Measurements from ENCODE around the gene DPP10. TPM values are rescaled to one million over a fixed set of nuclear protein-coding genes. Genes with fewer than 3 reads are reported as not detected.

The DPP10 gene
- total and polyA plus RNA-seq, 4 donors: 0.04 to 4.1 (median 0.48) TPM

GRCh38 chr2:115105966-115106365 lies 663.5 kb downstream of the DPP10 start:
- no peaks in the 10 kb centered on the region for H3K9me3 ChIP-seq (ENCODE audit: control insufficient read depth in 4 of 4, low read length in 3 of 4)
- no peak for DNase-seq (ENCODE audit: low spot score)
- no peak overlapping the region for H3K4me3 ChIP-seq (ENCODE audit: low read depth in 1 of 3, low read length in 3 of 3)
- no peaks in the 10 kb centered on the region for H3K4me1 ChIP-seq (ENCODE audit: control insufficient read depth in 4 of 4, insufficient read depth in 4 of 4, low read length in 3 of 4)
- peaks cover 0 to 2% (median 0%) of the 10 kb centered on the region in 4 donors for H3K27me3 ChIP-seq (ENCODE audit: control insufficient read depth in 4 of 4, insufficient read depth in 4 of 4, low read length in 3 of 4)
- H3K27ac ChIP-seq (ENCODE audit: low read depth in 1 of 2, low read length in 2 of 2): no peak overlapping the region
- H3K9ac ChIP-seq (ENCODE audit: low read depth in 1 of 2, low read length in 2 of 2): no peak overlapping the region
- TF ChIP-seq FOXA1 (IDR thresholded peaks at IDR 0.05): no peak
- TF ChIP-seq FOXA2 (IDR thresholded peaks at IDR 0.05): no peak
- no peak for TF ChIP-seq YY1 (IDR thresholded peaks at IDR 0.05)
- TF ChIP-seq, protein P1, sequence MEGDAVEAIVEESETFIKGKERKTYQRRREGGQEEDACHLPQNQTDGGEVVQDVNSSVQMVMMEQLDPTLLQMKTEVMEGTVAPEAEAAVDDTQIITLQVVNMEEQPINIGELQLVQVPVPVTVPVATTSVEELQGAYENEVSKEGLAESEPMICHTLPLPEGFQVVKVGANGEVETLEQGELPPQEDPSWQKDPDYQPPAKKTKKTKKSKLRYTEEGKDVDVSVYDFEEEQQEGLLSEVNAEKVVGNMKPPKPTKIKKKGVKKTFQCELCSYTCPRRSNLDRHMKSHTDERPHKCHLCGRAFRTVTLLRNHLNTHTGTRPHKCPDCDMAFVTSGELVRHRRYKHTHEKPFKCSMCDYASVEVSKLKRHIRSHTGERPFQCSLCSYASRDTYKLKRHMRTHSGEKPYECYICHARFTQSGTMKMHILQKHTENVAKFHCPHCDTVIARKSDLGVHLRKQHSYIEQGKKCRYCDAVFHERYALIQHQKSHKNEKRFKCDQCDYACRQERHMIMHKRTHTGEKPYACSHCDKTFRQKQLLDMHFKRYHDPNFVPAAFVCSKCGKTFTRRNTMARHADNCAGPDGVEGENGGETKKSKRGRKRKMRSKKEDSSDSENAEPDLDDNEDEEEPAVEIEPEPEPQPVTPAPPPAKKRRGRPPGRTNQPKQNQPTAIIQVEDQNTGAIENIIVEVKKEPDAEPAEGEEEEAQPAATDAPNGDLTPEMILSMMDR (IDR thresholded peaks at IDR 0.05; ENCODE audit: low read depth, low read length, missing input control): no peak
- TF ChIP-seq MAX (IDR thresholded peaks at IDR 0.05): no peak
- TF ChIP-seq SP1 (IDR thresholded peaks at IDR 0.05): no peak
- TF ChIP-seq GABPA (IDR thresholded peaks at IDR 0.05 in 1 of 2, conservative IDR thresholded peaks at IDR 0.05 in 1 of 2): no peak
- no peaks in the 10 kb centered on the region for H3K36me3 ChIP-seq (ENCODE audit: control insufficient read depth in 4 of 4, insufficient read depth in 3 of 4, low read depth in 1 of 4, low read length in 3 of 4)

GRCh38 chr2:115115135-115115534 lies 672.7 kb downstream of the DPP10 start:
- peaks cover 0 to 3% (median 0%) of the 10 kb centered on the region in 4 donors for H3K9me3 ChIP-seq (ENCODE audit: control insufficient read depth in 4 of 4, low read length in 3 of 4)
- no peak for TF ChIP-seq GABPA (IDR thresholded peaks at IDR 0.05 in 1 of 2, conservative IDR thresholded peaks at IDR 0.05 in 1 of 2)
- no peak for TF ChIP-seq NR2F2 (IDR thresholded peaks at IDR 0.05)
- no peak for TF ChIP-seq RAD21 (IDR thresholded peaks at IDR 0.05)
- no peak for TF ChIP-seq FOXA1 (IDR thresholded peaks at IDR 0.05)
- no peak for TF ChIP-seq ATF3 (IDR thresholded peaks at IDR 0.05)
- TF ChIP-seq, protein P2, sequence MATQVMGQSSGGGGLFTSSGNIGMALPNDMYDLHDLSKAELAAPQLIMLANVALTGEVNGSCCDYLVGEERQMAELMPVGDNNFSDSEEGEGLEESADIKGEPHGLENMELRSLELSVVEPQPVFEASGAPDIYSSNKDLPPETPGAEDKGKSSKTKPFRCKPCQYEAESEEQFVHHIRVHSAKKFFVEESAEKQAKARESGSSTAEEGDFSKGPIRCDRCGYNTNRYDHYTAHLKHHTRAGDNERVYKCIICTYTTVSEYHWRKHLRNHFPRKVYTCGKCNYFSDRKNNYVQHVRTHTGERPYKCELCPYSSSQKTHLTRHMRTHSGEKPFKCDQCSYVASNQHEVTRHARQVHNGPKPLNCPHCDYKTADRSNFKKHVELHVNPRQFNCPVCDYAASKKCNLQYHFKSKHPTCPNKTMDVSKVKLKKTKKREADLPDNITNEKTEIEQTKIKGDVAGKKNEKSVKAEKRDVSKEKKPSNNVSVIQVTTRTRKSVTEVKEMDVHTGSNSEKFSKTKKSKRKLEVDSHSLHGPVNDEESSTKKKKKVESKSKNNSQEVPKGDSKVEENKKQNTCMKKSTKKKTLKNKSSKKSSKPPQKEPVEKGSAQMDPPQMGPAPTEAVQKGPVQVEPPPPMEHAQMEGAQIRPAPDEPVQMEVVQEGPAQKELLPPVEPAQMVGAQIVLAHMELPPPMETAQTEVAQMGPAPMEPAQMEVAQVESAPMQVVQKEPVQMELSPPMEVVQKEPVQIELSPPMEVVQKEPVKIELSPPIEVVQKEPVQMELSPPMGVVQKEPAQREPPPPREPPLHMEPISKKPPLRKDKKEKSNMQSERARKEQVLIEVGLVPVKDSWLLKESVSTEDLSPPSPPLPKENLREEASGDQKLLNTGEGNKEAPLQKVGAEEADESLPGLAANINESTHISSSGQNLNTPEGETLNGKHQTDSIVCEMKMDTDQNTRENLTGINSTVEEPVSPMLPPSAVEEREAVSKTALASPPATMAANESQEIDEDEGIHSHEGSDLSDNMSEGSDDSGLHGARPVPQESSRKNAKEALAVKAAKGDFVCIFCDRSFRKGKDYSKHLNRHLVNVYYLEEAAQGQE (IDR thresholded peaks at IDR 0.05): no peak
- TF ChIP-seq RXRA (IDR thresholded peaks at IDR 0.05): no peak
- no peak for TF ChIP-seq MAX (IDR thresholded peaks at IDR 0.05)
- TF ChIP-seq EGR1 (IDR thresholded peaks at IDR 0.05; ENCODE audit: low read depth in 2 of 2): no peak
- TF ChIP-seq TAF1 (conservative IDR thresholded peaks at IDR 0.05): no peak
- TF ChIP-seq FOXA2 (IDR thresholded peaks at IDR 0.05): no peak
- TF ChIP-seq, protein P1 (IDR thresholded peaks at IDR 0.05; ENCODE audit: low read depth, low read length, missing input control): no peak
- no peak for TF ChIP-seq JUND (IDR thresholded peaks at IDR 0.05)
- H3K4me1 ChIP-seq (ENCODE audit: control insufficient read depth in 4 of 4, insufficient read depth in 4 of 4, low read length in 3 of 4): no peaks in the 10 kb centered on the region
- H3K27me3 ChIP-seq (ENCODE audit: control insufficient read depth in 4 of 4, insufficient read depth in 4 of 4, low read length in 3 of 4): no peaks in the 10 kb centered on the region
- 61% methylated on average over 2 of the region's 2 CpGs for WGBS
- H3K9ac ChIP-seq (ENCODE audit: low read depth in 1 of 2, low read length in 2 of 2): no peak overlapping the region
- H3K27ac ChIP-seq (ENCODE audit: low read depth in 1 of 2, low read length in 2 of 2): no peak overlapping the region
- no peaks in the 10 kb centered on the region for H3K36me3 ChIP-seq (ENCODE audit: control insufficient read depth in 4 of 4, insufficient read depth in 3 of 4, low read depth in 1 of 4, low read length in 3 of 4)
- DNase-seq (ENCODE audit: low spot score): no peak
- no peak overlapping the region for H3K4me3 ChIP-seq (ENCODE audit: low read depth in 1 of 3, low read length in 3 of 3)

Measured in liver (tissue), 9 donors.